ENCODE measurements around the gene BOLA1. TPM values are rescaled to one million over a fixed set of nuclear protein-coding genes. Genes with fewer than 3 reads are reported as not detected.

Gene BOLA1
- total and polyA plus RNA-seq, 4 experiments from 2014 or later, result 25.2 to 31.4 (median 25.2) TPM

DNA sequence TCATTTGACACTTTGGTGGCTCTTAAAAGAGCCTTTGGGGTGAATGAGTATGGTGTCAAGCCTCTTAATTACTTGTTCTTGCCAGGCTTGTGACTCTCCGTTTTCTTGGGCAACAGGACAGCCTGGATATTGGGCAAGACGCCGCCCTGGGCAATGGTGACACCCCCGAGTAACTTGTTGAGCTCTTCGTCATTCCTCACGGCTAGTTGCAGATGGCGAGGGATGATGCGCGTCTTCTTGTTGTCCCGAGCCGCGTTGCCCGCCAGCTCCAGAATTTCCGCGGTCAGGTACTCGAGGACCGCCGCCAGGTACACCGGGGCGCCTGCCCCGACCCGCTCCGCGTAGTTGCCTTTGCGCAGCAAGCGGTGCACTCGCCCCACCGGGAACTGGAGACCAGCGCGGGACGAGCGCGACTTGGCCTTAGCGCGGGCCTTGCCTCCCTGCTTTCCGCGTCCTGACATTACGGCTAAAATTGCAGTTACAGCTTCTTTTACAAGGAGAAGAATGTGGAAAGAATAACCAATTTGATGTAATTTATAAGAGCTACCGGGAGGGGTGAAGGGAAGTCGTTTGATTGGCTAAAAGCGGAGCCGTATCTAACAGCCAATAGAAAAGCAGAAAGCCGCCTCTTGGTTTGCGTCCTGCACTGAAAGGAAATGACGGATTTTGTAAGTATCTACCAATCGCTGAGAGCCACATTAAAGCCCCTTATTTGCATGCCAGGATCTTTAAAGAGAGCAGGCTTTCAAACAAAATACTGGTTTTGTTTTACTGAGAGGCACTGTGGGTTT lies 11.7 kb upstream of the BOLA1 start:
- ChIA-PET POLR2A (ENCODE audit: partially characterized antibody) (interaction anchor here (0.6 to 7.2 kb wide), 50 partner anchors 8 to 1394 kb away, joined by 3 to 526 read pairs (median 8); partner anchors contain the start of genes ANP32E, APH1A, BOLA1 and CIART), CTCF (ENCODE audit: partially characterized antibody) (interaction anchor here (1.0 to 2.9 kb wide), 11 partner anchors 12 to 300 kb away, joined by 3 to 19 read pairs (median 6); partner anchors contain the start of genes BOLA1, SF3B4 and VPS45)
- H3K27me3 Mint-ChIP-seq, result no peaks in the 10 kb centered on the region

DNA sequence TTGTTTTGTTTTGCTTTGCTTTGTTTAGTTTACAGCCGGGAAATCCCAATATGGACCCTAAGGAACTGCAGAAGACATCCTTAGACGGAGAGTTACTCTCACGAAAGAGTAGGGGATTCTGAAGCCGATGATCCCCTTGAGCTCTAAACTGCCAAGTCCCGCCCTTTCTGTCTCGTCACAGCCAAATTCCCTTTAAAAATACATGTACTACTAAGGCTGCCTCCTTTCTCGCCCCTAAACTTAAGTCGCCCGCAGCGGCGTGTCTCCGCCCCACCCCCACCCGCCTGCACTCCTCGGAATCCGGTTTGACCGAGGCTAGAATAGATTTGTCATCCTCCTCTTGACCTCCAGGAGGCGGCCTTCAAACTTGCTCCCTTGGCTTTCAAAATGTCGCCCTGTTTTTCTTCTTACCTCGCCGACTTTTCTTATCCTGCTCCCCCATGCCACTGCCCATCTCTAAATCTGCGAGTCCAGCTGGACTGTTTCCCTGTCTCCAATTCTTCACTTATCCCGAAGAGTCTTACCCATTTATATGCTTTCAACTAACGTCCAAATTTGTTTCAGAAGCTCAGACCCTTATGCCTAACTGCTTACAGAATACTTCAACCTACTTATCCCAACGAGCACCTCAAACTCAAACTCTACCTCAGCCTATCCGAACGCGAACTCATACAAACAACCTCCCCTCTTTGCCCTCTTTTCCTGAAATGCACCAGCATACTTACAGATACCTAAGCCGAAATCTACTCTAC lies 10.9 kb upstream of the BOLA1 start:
- Mint-ChIP-seq H3K36me3 (no peaks in the 10 kb centered on the region), H3K4me3 (no peak overlapping the region), H3K4me1 (peaks cover 0 to 9% (median 1%) of the 10 kb centered on the region in 4 donors), H3K27me3 (no peaks in the 10 kb centered on the region), H3K9me3 (no peaks in the 10 kb centered on the region), H3K27ac (no peak overlapping the region)
- intact Hi-C loops (cut with micrococcal nuclease), result no loop called here
- peak overlapping the region; percentile 45 to 82 for H3K4me3 ChIP-seq (ENCODE audit: low read length in 2 of 2)
- ChIA-PET CTCF (ENCODE audit: partially characterized antibody) (interaction anchor here (0.7 to 2.9 kb wide), 11 partner anchors 8 to 299 kb away, joined by 3 to 19 read pairs (median 5); partner anchors contain the start of genes BOLA1 and SF3B4), POLR2A (ENCODE audit: partially characterized antibody) (interaction anchor here (0.6 to 7.2 kb wide), 39 partner anchors 8 to 1366 kb away, joined by 3 to 526 read pairs (median 15); partner anchors contain the start of genes ANP32E, BOLA1, ENSA and GOLPH3L)
- peak in 1 of 5 donors; percentile 84 for DNase-seq
- peaks cover 23% of the 10 kb centered on the region for H3K4me1 ChIP-seq (ENCODE audit: insufficient read depth, low read length)
- H3K36me3 ChIP-seq (ENCODE audit: insufficient read depth, low read length), result no peaks in the 10 kb centered on the region
- H3K27ac ChIP-seq (ENCODE audit: low read depth, low read length), result peak overlapping the region; percentile 88
- no peaks in the 10 kb centered on the region for H3K9me3 ChIP-seq (ENCODE audit: control insufficient read depth in 1 of 2, low read length in 2 of 2)
- no peaks in the 10 kb centered on the region for H3K27me3 ChIP-seq (ENCODE audit: insufficient read depth, low read length)

More for the DNA sequence above, 11.7 kb upstream of the BOLA1 start:
- H3K36me3 Mint-ChIP-seq, result no peaks in the 10 kb centered on the region
- no peaks in the 10 kb centered on the region for H3K9me3 Mint-ChIP-seq
- no peaks in the 10 kb centered on the region for H3K36me3 ChIP-seq (ENCODE audit: insufficient read depth, low read length)
- peak overlapping the region; percentile 45 to 82 for H3K4me3 ChIP-seq (ENCODE audit: low read length in 2 of 2)
- H3K4me1 Mint-ChIP-seq, result peaks cover 0 to 10% (median 1%) of the 10 kb centered on the region in 4 donors
- H3K27ac ChIP-seq (ENCODE audit: low read depth, low read length), result peak overlapping the region; percentile 88
- no peaks in the 10 kb centered on the region for H3K9me3 ChIP-seq (ENCODE audit: control insufficient read depth in 1 of 2, low read length in 2 of 2)
- intact Hi-C loops (cut with micrococcal nuclease), result loop anchor here (1.0 kb wide), 1 partner anchor 40 kb away; the partner anchor contains the start of gene SF3B4
- H3K27me3 ChIP-seq (ENCODE audit: insufficient read depth, low read length), result no peaks in the 10 kb centered on the region
- no peak overlapping the region for H3K4me3 Mint-ChIP-seq
- peaks cover 24% of the 10 kb centered on the region for H3K4me1 ChIP-seq (ENCODE audit: insufficient read depth, low read length)
- peak; percentile 89 to 96 (median 95) for DNase-seq
- H3K27ac Mint-ChIP-seq, result no peak overlapping the region

DNA sequence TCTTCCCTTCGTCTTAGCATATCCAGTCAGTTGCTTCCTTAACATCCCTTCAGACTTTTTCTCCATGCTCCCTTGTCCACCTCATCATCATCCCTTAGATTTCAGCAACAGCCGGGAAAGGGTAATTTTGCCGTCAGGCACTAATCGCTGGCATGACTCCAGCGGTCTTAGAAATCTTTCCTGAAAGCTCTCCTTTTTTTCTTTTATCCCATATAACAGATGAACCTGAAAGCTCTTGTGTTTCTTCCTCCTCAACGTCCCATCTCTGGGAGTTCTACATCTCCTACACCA lies 10.4 kb upstream of the BOLA1 start:
- Mint-ChIP-seq H3K9me3 (no peaks in the 10 kb centered on the region), H3K4me3 (no peak overlapping the region), H3K27ac (no peak overlapping the region), H3K4me1 (peaks cover 0 to 4% (median 0%) of the 10 kb centered on the region in 4 donors), H3K27me3 (no peaks in the 10 kb centered on the region), H3K36me3 (no peaks in the 10 kb centered on the region)
- Histone ChIP-seq H3K36me3 (ENCODE audit: insufficient read depth, low read length) (no peaks in the 10 kb centered on the region), H3K4me1 (ENCODE audit: insufficient read depth, low read length) (peaks cover 18% of the 10 kb centered on the region), H3K27me3 (ENCODE audit: insufficient read depth, low read length) (no peaks in the 10 kb centered on the region), H3K9me3 (ENCODE audit: control insufficient read depth in 1 of 2, low read length in 2 of 2) (no peaks in the 10 kb centered on the region), H3K4me3 (ENCODE audit: low read length in 2 of 2) (peak overlapping the region; percentile 45 to 82), H3K27ac (ENCODE audit: low read depth, low read length) (peak overlapping the region; percentile 88)
- DNase-seq, result no peak
- CTCF ChIA-PET (ENCODE audit: partially characterized antibody), result interaction anchor here (0.7 to 2.9 kb wide), 7 partner anchors 8 to 298 kb away, joined by 3 to 19 read pairs (median 13); partner anchors contain the start of gene BOLA1
- POLR2A ChIA-PET (ENCODE audit: partially characterized antibody), result interaction anchor here (0.7 to 7.2 kb wide), 19 partner anchors 11 to 475 kb away, joined by 3 to 526 read pairs (median 32); partner anchors contain the start of genes ANP32E, BOLA1, OTUD7B and PLEKHO1
- intact Hi-C loops (cut with micrococcal nuclease), result no loop called here

DNA sequence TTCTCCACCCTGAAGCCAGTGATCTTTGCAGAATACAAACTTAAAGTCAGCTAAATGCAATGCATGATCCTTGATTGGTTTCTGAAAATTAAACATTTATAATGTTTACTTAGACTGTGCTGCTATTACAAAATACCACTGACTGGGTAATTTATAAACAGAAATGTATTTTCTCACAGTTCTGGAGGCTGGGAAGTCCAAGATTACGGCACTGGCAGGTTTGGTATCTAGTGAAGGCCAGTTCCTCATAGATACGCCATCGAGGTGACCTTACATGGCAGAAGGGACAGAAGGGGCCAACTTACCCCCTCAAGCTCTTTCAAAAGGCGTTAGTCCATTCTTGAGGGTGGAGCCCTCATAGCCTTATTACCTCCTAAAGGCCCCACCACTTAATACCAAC lies 2.8 kb upstream of the BOLA1 start:
- Mint-ChIP-seq H3K27me3 (no peaks in the 10 kb centered on the region), H3K4me1 (peaks cover 10 to 23% (median 18%) of the 10 kb centered on the region in 4 donors), H3K9me3 (no peaks in the 10 kb centered on the region), H3K36me3 (peaks cover 0 to 5% of the 10 kb centered on the region in 2 donors), H3K4me3 (peak overlapping the region in 1 of 8 donors; percentile 27), H3K27ac (no peak overlapping the region)
- Histone ChIP-seq H3K4me3 (ENCODE audit: low read length in 2 of 2) (no peak overlapping the region), H3K9me3 (ENCODE audit: control insufficient read depth in 1 of 2, low read length in 2 of 2) (no peaks in the 10 kb centered on the region), H3K27me3 (ENCODE audit: insufficient read depth, low read length) (no peaks in the 10 kb centered on the region), H3K4me1 (ENCODE audit: insufficient read depth, low read length) (peaks cover 16% of the 10 kb centered on the region), H3K36me3 (ENCODE audit: insufficient read depth, low read length) (no peaks in the 10 kb centered on the region), H3K27ac (ENCODE audit: low read depth, low read length) (no peak overlapping the region)
- no peak for DNase-seq
- CTCF ChIA-PET (ENCODE audit: partially characterized antibody), result interaction anchor here (1.0 kb wide), 1 partner anchor 8 kb away, joined by 3 read pairs; no protein-coding TSS in a partner anchor
- intact Hi-C loops (cut with micrococcal nuclease), result no loop called here
- POLR2A ChIA-PET (ENCODE audit: partially characterized antibody), result interaction anchor here (2.4 kb wide), 1 partner anchor 10 kb away, joined by 18 read pairs; a partner anchor contains a TSS

DNA sequence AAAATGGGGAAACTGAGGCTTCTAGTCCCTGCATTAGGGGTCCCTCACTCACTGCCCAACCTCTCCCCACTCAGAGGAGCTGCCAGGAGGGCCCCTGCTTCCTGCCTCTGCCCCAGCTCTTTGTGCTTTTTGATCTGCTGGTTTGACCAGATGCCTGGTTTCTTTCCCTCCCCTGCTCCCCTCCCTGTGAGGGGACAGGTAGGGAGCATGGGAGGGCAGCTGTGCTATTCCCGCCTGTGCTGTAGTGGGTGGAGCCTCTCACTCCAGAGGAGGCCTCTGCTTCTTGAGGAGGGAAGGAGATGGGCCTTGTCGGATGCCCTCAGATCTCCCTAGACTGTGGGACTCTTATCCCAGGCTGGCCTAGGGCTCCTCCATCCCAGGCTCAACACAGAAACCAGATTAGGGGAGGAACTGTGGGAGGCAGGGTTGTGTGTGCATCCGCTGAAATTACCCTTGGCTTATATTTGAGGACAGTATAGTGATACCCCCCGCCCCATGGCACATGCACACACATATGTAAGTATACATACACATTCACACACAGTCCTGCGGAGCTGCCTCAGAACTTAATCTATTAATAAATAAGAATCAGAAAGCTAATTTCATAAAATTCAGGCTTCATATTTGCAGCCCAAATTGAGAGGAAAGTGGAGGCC lies 4.6 kb downstream of the BOLA1 start:
- intact Hi-C loops (cut with micrococcal nuclease), result no loop called here
- ChIA-PET POLR2A (ENCODE audit: partially characterized antibody) (interaction anchor here (1.3 to 3.3 kb wide), 2 partner anchors 16 to 24 kb away, joined by 3 to 20 read pairs; a partner anchor contains a TSS), CTCF (ENCODE audit: partially characterized antibody) (interaction anchor here (0.9 kb wide), 1 partner anchor 58 kb away, joined by 3 read pairs; no protein-coding TSS in a partner anchor)
- no peak for DNase-seq
- Mint-ChIP-seq H3K27ac (no peak overlapping the region), H3K9me3 (no peaks in the 10 kb centered on the region), H3K4me1 (peaks cover 10 to 23% (median 17%) of the 10 kb centered on the region in 4 donors), H3K4me3 (no peak overlapping the region), H3K27me3 (no peaks in the 10 kb centered on the region), H3K36me3 (peaks cover 5 to 6% of the 10 kb centered on the region in 2 donors)
- Histone ChIP-seq H3K27ac (ENCODE audit: low read depth, low read length) (no peak overlapping the region), H3K4me1 (ENCODE audit: insufficient read depth, low read length) (peaks cover 15% of the 10 kb centered on the region), H3K4me3 (ENCODE audit: low read length in 2 of 2) (no peak overlapping the region), H3K36me3 (ENCODE audit: insufficient read depth, low read length) (no peaks in the 10 kb centered on the region), H3K9me3 (ENCODE audit: control insufficient read depth in 1 of 2, low read length in 2 of 2) (no peaks in the 10 kb centered on the region), H3K27me3 (ENCODE audit: insufficient read depth, low read length) (no peaks in the 10 kb centered on the region)

DNA sequence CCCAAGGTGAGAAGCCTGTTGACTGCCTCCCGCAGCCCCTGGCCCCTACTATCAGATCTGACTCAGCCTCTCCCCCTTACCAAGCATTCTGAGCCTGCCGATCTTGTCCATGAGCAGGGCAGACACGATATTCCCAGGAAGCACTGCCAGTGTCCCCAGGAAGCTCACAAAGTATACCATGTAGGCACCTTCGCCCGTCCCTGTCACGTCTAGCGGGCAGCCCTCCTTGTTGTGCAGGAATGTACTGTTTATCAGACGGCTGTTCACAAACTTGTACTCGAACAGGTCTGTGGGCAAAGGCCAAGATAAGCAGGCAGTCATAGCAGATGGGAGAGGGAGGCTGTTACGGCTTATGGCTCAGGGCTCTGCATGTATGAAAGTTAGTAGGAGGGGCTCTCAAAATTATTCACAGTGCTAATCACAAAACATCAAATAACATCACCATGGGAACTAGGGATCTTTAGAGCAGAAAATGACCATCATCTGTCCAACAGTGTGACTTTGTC lies 7.3 kb downstream of the BOLA1 start:
- peaks cover 0 to 4% (median 0%) of the 10 kb centered on the region in 4 donors for H3K4me1 Mint-ChIP-seq
- POLR2A ChIA-PET (ENCODE audit: partially characterized antibody), result interaction anchor here (2.0 kb wide), 1 partner anchor 19 kb away, joined by 8 read pairs; a partner anchor contains a TSS
- H3K9me3 Mint-ChIP-seq, result no peaks in the 10 kb centered on the region
- H3K27me3 Mint-ChIP-seq, result no peaks in the 10 kb centered on the region
- Histone ChIP-seq H3K9me3 (ENCODE audit: control insufficient read depth in 1 of 2, low read length in 2 of 2) (no peaks in the 10 kb centered on the region), H3K4me1 (ENCODE audit: insufficient read depth, low read length) (no peaks in the 10 kb centered on the region), H3K36me3 (ENCODE audit: insufficient read depth, low read length) (no peaks in the 10 kb centered on the region), H3K4me3 (ENCODE audit: low read length in 2 of 2) (no peak overlapping the region), H3K27ac (ENCODE audit: low read depth, low read length) (no peak overlapping the region), H3K27me3 (ENCODE audit: insufficient read depth, low read length) (no peaks in the 10 kb centered on the region)
- peaks cover 4 to 5% of the 10 kb centered on the region in 2 donors for H3K36me3 Mint-ChIP-seq
- intact Hi-C loops (cut with micrococcal nuclease), result no loop called here
- H3K4me3 Mint-ChIP-seq, result no peak overlapping the region
- no peak for DNase-seq
- peak overlapping the region in 3 of 7 donors; percentile 3 to 72 (median 58) for H3K27ac Mint-ChIP-seq
- CTCF ChIA-PET (ENCODE audit: partially characterized antibody), result interaction anchor here (2.0 kb wide), 1 partner anchor 281 kb away, joined by 5 read pairs; no protein-coding TSS in a partner anchor

Data from CD4-positive, alpha-beta memory T cell (primary cell).